Esophagus squamous epithelium (tissue), 5 donors: ENCODE data around the gene PLEK2. TPM values are rescaled to one million over a fixed set of nuclear protein-coding genes. Genes with fewer than 3 reads are reported as not detected.

Source experiments
- DNase-seq: peaks from one replicate; lab custom pipeline; 2025; lab: John Stamatoyannopoulos, UW
- H3K27ac ChIP-seq, 4 donors: fragments of 200-600 bp; sonication (generic); one replicate each; pipeline ENCODE4 v1.5.1; 2016 to 2019; ENCODE audit warnings: mild to moderate bottlenecking in 1 of 4
- H3K27me3 ChIP-seq, 4 donors: fragments of 200-600 bp; sonication (generic); 1 replicate in 3 of 4; 2 replicates in 1 of 4; pipeline versions ENCODE4 v1.5.1 to v1.6.0; 2017 to 2021; ENCODE audit warnings: antibody characterized with exemption in 1 of 4
- H3K36me3 ChIP-seq, 3 donors: fragments of 200-600 bp; sonication (generic); one replicate each; pipeline ENCODE4 v1.5.1; 2016 to 2019
- H3K4me1 ChIP-seq, 3 donors: fragments of 200-600 bp; sonication (generic); one replicate each; pipeline ENCODE4 v1.5.1; 2017 to 2019
- H3K4me3 ChIP-seq, 4 donors: fragments of 200-600 bp; sonication (generic); 1 replicate in 3 of 4; 2 replicates in 1 of 4; pipeline ENCODE4 v1.5.1; 2016 to 2019; ENCODE audit warnings: mild to moderate bottlenecking in 2 of 4, moderate library complexity in 1 of 4
- H3K9me3 ChIP-seq, 3 donors: fragments of 200-600 bp; sonication (generic); one replicate each; pipeline ENCODE4 v1.5.1; 2016 to 2019
- POLR2A ChIP-seq, 4 donors: fragments of 450-650 bp; IDR thresholded peaks; one replicate each; pipeline ENCODE4 v1.6.1; 2017; ENCODE audit warnings: antibody characterized with exemption in 4 of 4, mild to moderate bottlenecking in 4 of 4, moderate library complexity in 3 of 4
- WGBS, 2 donors: methylation state at CpG; one replicate each; pipeline ENCODE4 v1.1.5; 2018; 5-methylcytosine and 5-hydroxymethylcytosine counted together
- intact Hi-C: fragments of 100-400 bp; cut with DNase I; formaldehyde crosslinking; loops from one replicate; pipeline ENCODE4 v1.15.0; 2022
- total RNA-seq, 4 donors: library from RNA; depleted of rRNA; stranded (reverse); fragments of >200 nt; gene quantifications; one replicate each; pipeline ENCODE4 v1.1.0, GENCODE V29; 2016
- TF ChIP-seq, protein P1 (sequence below), 6 experiments: fragments of 450-650 bp in 4 of 6; fragments of 200-600 bp in 2 of 6; sonication (generic) in 2 of 6; IDR thresholded peaks; one replicate each; pipeline ENCODE4 v1.5.1; 2016 to 2019; ENCODE audit warnings: antibody characterized with exemption in 6 of 6, mild to moderate bottlenecking in 4 of 6, moderate library complexity in 4 of 6
- donor health status: DM: yes; HTN: yes; CAD: no.

The PLEK2 gene
- total RNA-seq, 4 donors from 2014 or later, result 7.6 to 19.9 (median 13.1) TPM

DNA sequence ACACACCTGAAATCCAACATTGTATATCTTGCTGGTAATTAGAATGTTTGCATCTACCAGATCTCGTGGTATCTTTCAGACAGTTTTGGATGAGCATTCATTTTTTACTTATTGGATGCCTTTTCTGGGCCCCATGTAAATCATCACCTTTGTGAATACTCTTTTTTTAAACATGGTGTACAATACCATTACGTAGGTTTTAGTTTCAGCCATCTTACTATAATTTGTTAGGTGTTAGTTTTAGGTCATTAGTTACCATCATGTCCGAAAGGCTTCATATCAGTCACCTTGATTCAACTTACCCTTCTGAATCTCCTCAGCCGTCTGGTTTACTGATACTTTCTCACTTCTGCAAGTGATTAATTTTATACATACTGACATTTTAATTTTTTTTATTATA lies 46.5 kb downstream of the PLEK2 start:
- Histone ChIP-seq H3K27ac (no peak overlapping the region), H3K4me3 (no peak overlapping the region), H3K4me1 (peaks cover 5 to 56% (median 25%) of the 10 kb centered on the region in 3 donors), H3K9me3 (no peaks in the 10 kb centered on the region), H3K36me3 (peaks cover 0 to 67% (median 11%) of the 10 kb centered on the region in 3 donors), H3K27me3 (no peaks in the 10 kb centered on the region)
- intact Hi-C loops, result no loop called here
- TF ChIP-seq, protein P1, sequence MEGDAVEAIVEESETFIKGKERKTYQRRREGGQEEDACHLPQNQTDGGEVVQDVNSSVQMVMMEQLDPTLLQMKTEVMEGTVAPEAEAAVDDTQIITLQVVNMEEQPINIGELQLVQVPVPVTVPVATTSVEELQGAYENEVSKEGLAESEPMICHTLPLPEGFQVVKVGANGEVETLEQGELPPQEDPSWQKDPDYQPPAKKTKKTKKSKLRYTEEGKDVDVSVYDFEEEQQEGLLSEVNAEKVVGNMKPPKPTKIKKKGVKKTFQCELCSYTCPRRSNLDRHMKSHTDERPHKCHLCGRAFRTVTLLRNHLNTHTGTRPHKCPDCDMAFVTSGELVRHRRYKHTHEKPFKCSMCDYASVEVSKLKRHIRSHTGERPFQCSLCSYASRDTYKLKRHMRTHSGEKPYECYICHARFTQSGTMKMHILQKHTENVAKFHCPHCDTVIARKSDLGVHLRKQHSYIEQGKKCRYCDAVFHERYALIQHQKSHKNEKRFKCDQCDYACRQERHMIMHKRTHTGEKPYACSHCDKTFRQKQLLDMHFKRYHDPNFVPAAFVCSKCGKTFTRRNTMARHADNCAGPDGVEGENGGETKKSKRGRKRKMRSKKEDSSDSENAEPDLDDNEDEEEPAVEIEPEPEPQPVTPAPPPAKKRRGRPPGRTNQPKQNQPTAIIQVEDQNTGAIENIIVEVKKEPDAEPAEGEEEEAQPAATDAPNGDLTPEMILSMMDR (IDR thresholded peaks at IDR 0.05), result no peak
- no peak for TF ChIP-seq POLR2A (IDR thresholded peaks at IDR 0.05)
- no peak for DNase-seq
- 85 to 90% methylated on average over 4 of the region's 4 CpGs for WGBS, 2 donors

DNA sequence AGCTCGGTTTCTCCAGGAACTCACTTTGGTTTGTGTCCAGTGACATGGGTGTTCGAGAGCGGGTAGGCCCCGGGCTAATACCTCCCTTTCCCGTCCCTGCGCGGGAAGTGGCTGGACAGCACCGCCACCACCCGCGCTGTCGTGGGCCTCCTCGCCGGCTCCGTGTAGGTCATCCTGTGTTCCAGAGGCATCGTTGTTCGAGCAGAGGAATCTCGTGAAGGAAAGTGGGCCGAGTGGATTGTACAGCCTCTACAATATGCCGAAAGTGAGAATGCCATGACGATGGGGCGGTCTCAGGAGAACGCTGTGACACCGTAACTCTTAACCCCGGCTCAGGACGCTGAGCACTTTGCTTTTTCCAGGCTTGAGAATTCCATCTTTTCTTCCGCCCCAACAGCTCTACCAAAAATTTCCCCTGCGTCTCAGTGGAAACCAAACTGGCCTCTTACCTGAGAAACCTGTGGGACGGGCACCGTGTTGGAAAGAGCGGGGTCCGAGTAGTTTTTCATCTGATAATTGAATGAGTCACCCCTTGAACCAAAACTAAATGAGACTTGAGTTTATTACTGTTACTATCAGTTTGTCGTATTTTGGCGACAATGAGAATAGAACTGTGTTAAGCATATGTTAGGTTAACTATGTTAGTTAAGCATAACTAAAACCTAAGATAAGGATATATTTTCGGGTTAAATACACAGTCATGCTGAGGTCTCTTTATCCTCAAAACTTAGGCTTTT lies 51.3 kb downstream of the PLEK2 start:
- Histone ChIP-seq H3K27me3 (no peaks in the 10 kb centered on the region), H3K9me3 (no peaks in the 10 kb centered on the region), H3K27ac (peak overlapping the region; percentile 91 to 98 (median 94)), H3K4me3 (peak overlapping the region; percentile 84 to 92 (median 87)), H3K4me1 (peaks cover 5 to 70% (median 50%) of the 10 kb centered on the region in 3 donors), H3K36me3 (peaks cover 0 to 19% (median 0%) of the 10 kb centered on the region in 3 donors)
- no peak for DNase-seq
- TF ChIP-seq, protein P1 (IDR thresholded peaks at IDR 0.05), result no peak
- TF ChIP-seq POLR2A (IDR thresholded peaks at IDR 0.05), result no peak
- 0 to 1% methylated on average over 17 to 27 of the region's 34 CpGs for WGBS, 2 donors
- intact Hi-C loops, result no loop called here

DNA sequence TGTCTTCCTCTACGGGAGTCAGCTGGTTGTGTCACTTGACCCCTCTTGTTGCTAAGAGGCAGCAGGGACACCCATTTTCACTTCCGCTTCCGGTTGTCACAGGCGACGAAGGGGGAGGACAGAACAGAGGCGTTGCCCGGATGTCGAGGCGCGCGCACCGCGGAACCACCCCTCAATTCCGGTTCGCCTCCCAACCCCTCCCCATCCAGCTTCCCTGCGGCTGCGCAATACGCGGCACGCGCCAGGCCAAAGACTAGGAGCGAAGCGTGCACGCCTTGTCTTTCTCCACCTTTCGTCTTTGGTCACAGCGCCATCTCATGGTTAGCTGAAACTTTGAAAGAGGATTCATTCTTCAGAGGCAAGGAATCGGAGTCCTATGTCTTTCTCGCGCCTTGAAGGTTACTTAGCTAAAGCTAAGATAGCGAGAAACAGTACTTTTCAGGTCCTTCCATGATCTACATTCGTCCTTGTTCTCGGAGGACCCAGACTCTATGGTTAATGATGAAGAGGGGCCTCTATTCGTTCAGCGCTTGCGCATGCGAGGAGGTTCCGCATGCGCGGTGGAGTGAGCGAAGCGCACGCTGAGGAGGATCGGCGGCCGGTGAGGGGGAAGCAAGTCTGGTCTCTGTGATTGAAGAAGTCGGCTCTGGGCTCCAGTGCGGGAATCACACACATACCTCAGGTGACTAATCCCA lies 52.0 kb downstream of the PLEK2 start, which contains the start of the genes ATP6V1D and EIF2S1:
Gene ATP6V1D (minus strand): TSS at position 30 of the 695 bp plus-strand sequence. CDS start 106 bp downstream, outside the sequence.
Gene EIF2S1 (plus strand): TSS at position 554 of the 695 bp plus-strand sequence. CDS start 4,440 bp downstream, outside the sequence.
- peaks cover 5 to 73% (median 50%) of the 10 kb centered on the region in 3 donors for H3K4me1 ChIP-seq
- WGBS, 2 donors, result 0 to 1% methylated on average over 21 to 34 of the region's 47 CpGs
- intact Hi-C loops, result no loop called here

DNA sequence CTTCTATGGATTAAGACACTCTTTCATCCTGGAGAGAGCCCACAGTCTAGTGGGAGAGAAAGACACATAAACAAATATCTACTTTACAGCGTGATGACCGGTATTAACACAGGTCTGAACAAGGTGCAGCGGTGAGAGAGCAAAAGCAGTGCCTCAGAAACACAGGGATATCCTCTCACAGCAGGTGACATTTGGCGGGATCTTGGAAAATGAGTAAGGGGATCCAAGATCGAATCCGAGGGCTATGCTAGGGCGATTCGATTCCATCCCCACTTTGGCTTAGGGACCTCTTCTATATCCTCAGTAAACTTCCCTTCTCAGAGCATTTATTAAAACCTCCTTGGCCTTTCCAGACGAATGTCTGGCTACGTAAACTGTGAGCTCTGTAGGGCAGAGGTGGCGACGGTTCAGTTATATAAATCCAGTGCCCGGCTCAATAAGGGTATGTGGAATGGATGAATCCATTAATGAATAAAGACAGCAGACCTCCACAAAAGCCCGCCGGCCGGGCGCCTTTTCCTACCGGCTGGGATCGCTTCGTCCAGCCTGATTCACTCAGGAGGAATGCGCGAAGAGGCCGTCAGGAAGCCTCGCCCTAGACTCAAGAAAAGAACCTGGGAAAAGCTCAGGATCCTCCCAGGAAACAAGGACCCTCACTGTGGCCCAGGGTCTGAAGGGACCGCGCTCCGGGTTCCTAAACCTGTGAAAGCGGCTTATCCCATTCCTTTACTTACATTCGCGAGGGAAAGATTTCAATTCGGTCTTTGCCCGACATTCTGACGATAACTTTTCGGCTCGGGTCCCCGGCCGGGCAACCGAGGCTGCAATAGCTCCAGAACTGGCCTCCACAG lies 52.8 kb downstream of the PLEK2 start:
- DNase-seq, result no peak
- intact Hi-C loops, result no loop called here
- H3K4me3 ChIP-seq, result peak overlapping the region; percentile 84 to 92 (median 87)
- peaks cover 0 to 7% (median 0%) of the 10 kb centered on the region in 3 donors for H3K36me3 ChIP-seq
- no peaks in the 10 kb centered on the region for H3K27me3 ChIP-seq
- no peaks in the 10 kb centered on the region for H3K9me3 ChIP-seq
- WGBS, 2 donors, result 1 to 3% methylated on average over 28 to 34 of the region's 38 CpGs
- peaks cover 5 to 77% (median 50%) of the 10 kb centered on the region in 3 donors for H3K4me1 ChIP-seq
- peak overlapping the region; percentile 91 to 98 (median 94) for H3K27ac ChIP-seq
- TF ChIP-seq, protein P1 (IDR thresholded peaks at IDR 0.05), result no peak
- peak in 1 of 4 donors; percentile 56 for TF ChIP-seq POLR2A (IDR thresholded peaks at IDR 0.05)

More for the DNA sequence above, 52.0 kb downstream of the PLEK2 start, which contains the start of the genes ATP6V1D and EIF2S1:
- no peaks in the 10 kb centered on the region for H3K9me3 ChIP-seq
- no peaks in the 10 kb centered on the region for H3K27me3 ChIP-seq
- peaks cover 0 to 11% (median 0%) of the 10 kb centered on the region in 3 donors for H3K36me3 ChIP-seq
- DNase-seq, result peak; percentile 92
- H3K4me3 ChIP-seq, result peak within 1 kb of the TSS; percentile 84 to 92 (median 87)
- TF ChIP-seq POLR2A (IDR thresholded peaks at IDR 0.05), result peak in 3 of 4 donors; percentile 45 to 81 (median 63)
- TF ChIP-seq, protein P1 (IDR thresholded peaks at IDR 0.05), result peak; percentile 83 to 98 (median 94)
- peak within 1 kb of the TSS; percentile 91 to 98 (median 94) for H3K27ac ChIP-seq
